Natural killer cell (primary cell): ENCODE measurements around the gene ADGRF1. TPM values are rescaled to one million over a fixed set of nuclear protein-coding genes. Genes with fewer than 3 reads are reported as not detected.

ENCODE experiments used
- ATAC-seq, 3 donors: fragments of 150-1000 bp in 2 of 3; fragments of 200-7000 bp in 1 of 3; cut with Tn5 transposase; 1 replicate in 1 of 3; 2 replicates in 2 of 3; pipeline ENCODE4 v1.10.0; 2021; ENCODE audit warnings: mild to moderate bottlenecking in 2 of 3, moderate library complexity in 2 of 3
- DNase-seq, 2 donors: peaks; one replicate each; pipeline versions ENCODE4 v3.0.0 to v3.0.0-alpha.2; 2013 to 2021; ENCODE audit warnings: mixed read lengths in 1 of 2
- H3K27ac ChIP-seq: one replicate; pipeline ENCODE4 v1.5.1; 2013; ENCODE audit warnings: mild to moderate bottlenecking, low read length
- H3K27me3 ChIP-seq: one replicate; pipeline ENCODE4 v1.6.1; 2013; ENCODE audit warnings: low read length; ENCODE audit not compliant: control insufficient read depth, insufficient read depth
- H3K36me3 ChIP-seq: one replicate; pipeline ENCODE4 v1.6.1; 2013; ENCODE audit warnings: low read length; ENCODE audit not compliant: control insufficient read depth, insufficient read depth
- H3K4me1 ChIP-seq: one replicate; pipeline ENCODE4 v1.6.1; 2013; ENCODE audit warnings: low read length; ENCODE audit not compliant: control insufficient read depth, insufficient read depth
- H3K4me3 ChIP-seq: one replicate; pipeline ENCODE4 v1.5.1; 2013; ENCODE audit warnings: low read length
- H3K9me3 ChIP-seq: one replicate; pipeline ENCODE4 v1.6.1; 2013; ENCODE audit warnings: low read length; ENCODE audit not compliant: control insufficient read depth, insufficient read depth
- H3K27ac Mint-ChIP-seq, 2 donors: one replicate each; pipeline ENCODE4 v1.8.0; 2022; ENCODE audit warnings: mild to moderate bottlenecking in 2 of 2, mixed read lengths in 2 of 2, moderate library complexity in 1 of 2
- H3K27me3 Mint-ChIP-seq, 2 donors: one replicate each; pipeline ENCODE4 v1.8.0; 2022; ENCODE audit warnings: low read depth in 2 of 2, mixed read lengths in 2 of 2
- H3K36me3 Mint-ChIP-seq: one replicate; pipeline ENCODE4 v1.8.0; 2022; ENCODE audit warnings: mixed read lengths
- H3K4me1 Mint-ChIP-seq, 2 donors: one replicate each; pipeline ENCODE4 v1.8.0; 2022; ENCODE audit warnings: mixed read lengths in 2 of 2
- H3K4me3 Mint-ChIP-seq: one replicate; pipeline ENCODE4 v1.8.0; 2022; ENCODE audit warnings: mild to moderate bottlenecking, moderate library complexity, mixed read lengths
- H3K9me3 Mint-ChIP-seq, 2 donors: one replicate each; pipeline ENCODE4 v1.8.0; 2022; ENCODE audit warnings: mixed read lengths in 2 of 2
- WGBS: methylation state at CpG from one replicate; pipeline ENCODE4 v1.1.7; 2013; ENCODE audit warnings: missing lambda C conversion rate; ENCODE audit not compliant: insufficient coverage; 5-methylcytosine and 5-hydroxymethylcytosine counted together
- intact Hi-C: fragments of 100-400 bp; cut with micrococcal nuclease; formaldehyde crosslinking; loops from one replicate; pipeline ENCODE4 v1.14.2; 2022
- total RNA-seq, 4 donors: library from RNA; stranded (reverse); fragments of 120-200 nt in 1 of 4; gene quantifications; one replicate each; pipeline versions ENCODE4 v1.2.3 to v1.2.4, GENCODE V29; 2013 to 2022
- TF ChIP-seq, protein P1 (sequence below): fragments of 200-600 bp; IDR thresholded peaks from one replicate; pipeline ENCODE4 v1.8.0; 2022; ENCODE audit warnings: antibody characterized with exemption

Gene ADGRF1
- total RNA-seq, 3 donors from 2014 or later (not counting 1 experiment from before 2014, with no cell fraction given) = not detected

DNA sequence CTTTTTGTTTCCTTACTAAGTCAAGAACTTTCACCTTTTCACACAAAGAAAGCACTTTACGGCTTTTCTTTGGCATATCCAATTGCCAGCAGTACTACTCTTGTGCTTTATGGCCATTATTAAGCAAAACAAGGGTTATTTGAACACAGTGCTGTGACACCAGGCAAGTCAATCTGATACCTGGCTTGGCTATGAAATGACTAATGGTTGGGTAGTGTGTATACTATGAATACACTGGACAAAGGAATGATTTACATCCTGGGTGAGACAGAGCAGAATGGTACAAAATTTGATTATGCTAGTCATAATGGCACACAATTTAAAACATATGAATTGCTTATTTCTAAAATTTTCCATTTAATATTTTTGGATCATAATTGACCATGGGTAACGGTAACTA, 22.1 kb upstream of the ADGRF1 start:
- 84% methylated on average over 1 of the region's 2 CpGs for WGBS
- DNase-seq (no peak), ATAC-seq (no peak)
- H3K4me1 ChIP-seq = no peaks in the 10 kb centered on the region
- H3K4me1 Mint-ChIP-seq = no peaks in the 10 kb centered on the region
- intact Hi-C loops = no loop called here
- no peak overlapping the region for H3K27ac Mint-ChIP-seq
- no peak overlapping the region for H3K27ac ChIP-seq
- no peaks in the 10 kb centered on the region for H3K27me3 ChIP-seq
- H3K4me3 ChIP-seq = no peak overlapping the region
- H3K27me3 Mint-ChIP-seq = no peaks in the 10 kb centered on the region
- H3K9me3 Mint-ChIP-seq = no peaks in the 10 kb centered on the region
- H3K4me3 Mint-ChIP-seq = no peak overlapping the region
- no peaks in the 10 kb centered on the region for H3K9me3 ChIP-seq
- no peaks in the 10 kb centered on the region for H3K36me3 ChIP-seq
- TF ChIP-seq, protein P1, sequence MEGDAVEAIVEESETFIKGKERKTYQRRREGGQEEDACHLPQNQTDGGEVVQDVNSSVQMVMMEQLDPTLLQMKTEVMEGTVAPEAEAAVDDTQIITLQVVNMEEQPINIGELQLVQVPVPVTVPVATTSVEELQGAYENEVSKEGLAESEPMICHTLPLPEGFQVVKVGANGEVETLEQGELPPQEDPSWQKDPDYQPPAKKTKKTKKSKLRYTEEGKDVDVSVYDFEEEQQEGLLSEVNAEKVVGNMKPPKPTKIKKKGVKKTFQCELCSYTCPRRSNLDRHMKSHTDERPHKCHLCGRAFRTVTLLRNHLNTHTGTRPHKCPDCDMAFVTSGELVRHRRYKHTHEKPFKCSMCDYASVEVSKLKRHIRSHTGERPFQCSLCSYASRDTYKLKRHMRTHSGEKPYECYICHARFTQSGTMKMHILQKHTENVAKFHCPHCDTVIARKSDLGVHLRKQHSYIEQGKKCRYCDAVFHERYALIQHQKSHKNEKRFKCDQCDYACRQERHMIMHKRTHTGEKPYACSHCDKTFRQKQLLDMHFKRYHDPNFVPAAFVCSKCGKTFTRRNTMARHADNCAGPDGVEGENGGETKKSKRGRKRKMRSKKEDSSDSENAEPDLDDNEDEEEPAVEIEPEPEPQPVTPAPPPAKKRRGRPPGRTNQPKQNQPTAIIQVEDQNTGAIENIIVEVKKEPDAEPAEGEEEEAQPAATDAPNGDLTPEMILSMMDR = no peak
- no peaks in the 10 kb centered on the region for H3K36me3 Mint-ChIP-seq

GRCh38 chr6:47062346-47062745, 20.2 kb upstream of the ADGRF1 start:
- H3K27ac Mint-ChIP-seq = no peak overlapping the region
- H3K9me3 Mint-ChIP-seq = peaks cover 0 to 3% of the 10 kb centered on the region in 2 donors
- H3K4me3 Mint-ChIP-seq = no peak overlapping the region
- H3K4me1 ChIP-seq = no peaks in the 10 kb centered on the region
- H3K36me3 ChIP-seq = no peaks in the 10 kb centered on the region
- no peaks in the 10 kb centered on the region for H3K27me3 ChIP-seq
- no peak for ATAC-seq
- no peaks in the 10 kb centered on the region for H3K27me3 Mint-ChIP-seq
- H3K27ac ChIP-seq = no peak overlapping the region
- H3K36me3 Mint-ChIP-seq = no peaks in the 10 kb centered on the region
- TF ChIP-seq, protein P1 = no peak
- DNase-seq = no peak
- H3K4me3 ChIP-seq = no peak overlapping the region
- no peaks in the 10 kb centered on the region for H3K4me1 Mint-ChIP-seq
- intact Hi-C loops = no loop called here
- H3K9me3 ChIP-seq = no peaks in the 10 kb centered on the region
- WGBS = 77% methylated on average over 5 of the region's 5 CpGs

DNA sequence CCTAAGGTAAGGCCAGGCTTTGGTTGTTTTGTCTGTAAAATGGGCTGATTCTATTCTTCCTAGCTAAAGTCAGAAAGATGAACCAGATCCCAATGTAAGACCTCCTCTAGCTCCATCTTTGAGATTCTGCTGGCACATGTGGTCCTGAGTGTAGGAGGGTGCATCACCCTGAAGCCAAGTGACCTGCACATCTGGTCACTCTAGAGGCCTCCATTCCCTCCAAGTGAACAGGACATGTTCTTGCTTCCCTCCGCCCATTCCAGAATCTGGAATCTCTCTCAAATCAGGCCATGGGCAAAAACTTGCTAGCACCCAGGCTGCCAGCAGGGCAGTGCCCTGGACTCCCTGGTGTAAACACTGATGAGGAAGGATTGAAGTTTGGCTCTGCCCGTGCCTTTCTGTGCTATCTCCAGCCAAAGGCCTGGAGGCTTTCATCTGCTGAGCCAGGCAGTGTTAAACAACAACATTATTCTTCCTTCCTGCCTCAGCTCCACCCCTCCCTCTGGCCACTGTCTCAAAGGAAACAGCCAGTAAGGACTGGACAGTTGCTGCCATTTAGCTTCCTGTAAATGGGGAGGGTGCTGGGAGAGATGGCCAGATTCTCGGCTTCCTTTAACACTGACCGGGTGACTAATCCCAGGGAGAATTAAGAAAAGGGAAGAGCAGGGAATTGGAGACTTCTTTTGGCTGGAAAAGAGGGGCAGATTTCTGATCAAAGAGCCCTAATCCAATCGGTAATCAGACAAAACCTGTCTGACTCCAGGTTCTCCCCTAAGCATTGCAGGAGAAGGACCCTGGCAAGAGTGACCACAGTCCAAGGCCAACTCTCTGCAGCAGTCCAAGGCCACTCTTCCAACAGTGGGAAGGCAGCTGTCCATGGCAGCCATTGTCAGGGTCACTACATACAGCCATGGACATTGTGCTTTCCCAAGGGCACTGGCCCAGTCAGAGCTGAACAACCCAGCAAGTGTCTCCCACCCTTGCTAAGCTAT, 19.5 kb upstream of the ADGRF1 start:
- ATAC-seq = no peak
- H3K36me3 ChIP-seq = no peaks in the 10 kb centered on the region
- Mint-ChIP-seq H3K36me3 (no peaks in the 10 kb centered on the region), H3K9me3 (peaks cover 0 to 3% of the 10 kb centered on the region in 2 donors), H3K27ac (no peak overlapping the region), H3K4me1 (no peaks in the 10 kb centered on the region), H3K4me3 (no peak overlapping the region), H3K27me3 (no peaks in the 10 kb centered on the region)
- intact Hi-C loops = no loop called here
- 84% methylated on average over 5 of the region's 5 CpGs for WGBS
- no peak overlapping the region for H3K4me3 ChIP-seq
- H3K4me1 ChIP-seq = no peaks in the 10 kb centered on the region
- no peaks in the 10 kb centered on the region for H3K9me3 ChIP-seq
- no peaks in the 10 kb centered on the region for H3K27me3 ChIP-seq
- no peak overlapping the region for H3K27ac ChIP-seq
- DNase-seq = no peak
- TF ChIP-seq, protein P1 = no peak
